ENCODE data around the gene POLG2. TPM values are rescaled to one million over a fixed set of nuclear protein-coding genes. Genes with fewer than 3 reads are reported as not detected.

Gene POLG2
- total and polyA plus RNA-seq, 9 of the 15 experiments (the other 6 are each of a cell fraction or from before 2014, with no cell fraction given), result 13.4 to 44.8 (median 37.0) TPM

DNA sequence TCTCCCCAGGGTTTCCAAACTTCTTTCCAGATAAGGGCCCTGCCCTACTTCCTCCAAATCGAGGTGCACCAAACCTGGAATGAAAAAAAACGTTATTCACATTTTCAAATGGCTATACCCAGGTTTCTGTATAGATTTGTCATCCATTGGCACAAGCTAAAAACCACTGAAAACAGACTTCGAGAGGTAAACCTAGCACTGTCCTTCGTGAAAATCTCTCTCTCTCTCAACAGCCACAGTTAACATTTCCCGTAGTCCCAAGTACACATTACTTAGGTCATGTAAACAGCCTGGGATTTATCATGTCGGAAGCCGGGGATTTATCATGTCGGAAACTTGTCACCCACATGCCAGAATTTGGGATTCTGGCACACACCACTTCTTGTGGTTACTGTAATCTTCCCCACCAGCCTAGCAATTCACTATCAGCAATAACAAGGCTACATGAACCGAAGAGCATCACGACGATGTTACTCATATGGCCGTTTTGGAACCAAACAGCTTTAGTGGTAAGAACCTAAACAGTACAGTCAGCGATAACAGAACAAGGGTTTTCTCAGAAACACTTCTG lies 8.0 kb upstream of the POLG2 start (continued):
- TF ChIP-seq KLF10 (CRISPR knock-in tag; IDR thresholded peaks at IDR 0.05) (no peak), ZNF143 (CRISPR knock-in tag; IDR thresholded peaks at IDR 0.05) (no peak), RBM15 (IDR thresholded peaks at IDR 0.05; ENCODE audit: insufficient read depth, low read length) (no peak), NCOA4 (IDR thresholded peaks at IDR 0.05; ENCODE audit: partially characterized antibody) (no peak), KHSRP (IDR thresholded peaks at IDR 0.05) (no peak)
- TF ChIP-seq, protein P1, sequence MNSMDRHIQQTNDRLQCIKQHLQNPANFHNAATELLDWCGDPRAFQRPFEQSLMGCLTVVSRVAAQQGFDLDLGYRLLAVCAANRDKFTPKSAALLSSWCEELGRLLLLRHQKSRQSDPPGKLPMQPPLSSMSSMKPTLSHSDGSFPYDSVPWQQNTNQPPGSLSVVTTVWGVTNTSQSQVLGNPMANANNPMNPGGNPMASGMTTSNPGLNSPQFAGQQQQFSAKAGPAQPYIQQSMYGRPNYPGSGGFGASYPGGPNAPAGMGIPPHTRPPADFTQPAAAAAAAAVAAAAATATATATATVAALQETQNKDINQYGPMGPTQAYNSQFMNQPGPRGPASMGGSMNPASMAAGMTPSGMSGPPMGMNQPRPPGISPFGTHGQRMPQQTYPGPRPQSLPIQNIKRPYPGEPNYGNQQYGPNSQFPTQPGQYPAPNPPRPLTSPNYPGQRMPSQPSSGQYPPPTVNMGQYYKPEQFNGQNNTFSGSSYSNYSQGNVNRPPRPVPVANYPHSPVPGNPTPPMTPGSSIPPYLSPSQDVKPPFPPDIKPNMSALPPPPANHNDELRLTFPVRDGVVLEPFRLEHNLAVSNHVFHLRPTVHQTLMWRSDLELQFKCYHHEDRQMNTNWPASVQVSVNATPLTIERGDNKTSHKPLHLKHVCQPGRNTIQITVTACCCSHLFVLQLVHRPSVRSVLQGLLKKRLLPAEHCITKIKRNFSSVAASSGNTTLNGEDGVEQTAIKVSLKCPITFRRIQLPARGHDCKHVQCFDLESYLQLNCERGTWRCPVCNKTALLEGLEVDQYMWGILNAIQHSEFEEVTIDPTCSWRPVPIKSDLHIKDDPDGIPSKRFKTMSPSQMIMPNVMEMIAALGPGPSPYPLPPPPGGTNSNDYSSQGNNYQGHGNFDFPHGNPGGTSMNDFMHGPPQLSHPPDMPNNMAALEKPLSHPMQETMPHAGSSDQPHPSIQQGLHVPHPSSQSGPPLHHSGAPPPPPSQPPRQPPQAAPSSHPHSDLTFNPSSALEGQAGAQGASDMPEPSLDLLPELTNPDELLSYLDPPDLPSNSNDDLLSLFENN (IDR thresholded peaks at IDR 0.05; ENCODE audit: low read depth in 2 of 2, low read length in 2 of 2), result no peak
- TF ChIP-seq, protein P2, sequence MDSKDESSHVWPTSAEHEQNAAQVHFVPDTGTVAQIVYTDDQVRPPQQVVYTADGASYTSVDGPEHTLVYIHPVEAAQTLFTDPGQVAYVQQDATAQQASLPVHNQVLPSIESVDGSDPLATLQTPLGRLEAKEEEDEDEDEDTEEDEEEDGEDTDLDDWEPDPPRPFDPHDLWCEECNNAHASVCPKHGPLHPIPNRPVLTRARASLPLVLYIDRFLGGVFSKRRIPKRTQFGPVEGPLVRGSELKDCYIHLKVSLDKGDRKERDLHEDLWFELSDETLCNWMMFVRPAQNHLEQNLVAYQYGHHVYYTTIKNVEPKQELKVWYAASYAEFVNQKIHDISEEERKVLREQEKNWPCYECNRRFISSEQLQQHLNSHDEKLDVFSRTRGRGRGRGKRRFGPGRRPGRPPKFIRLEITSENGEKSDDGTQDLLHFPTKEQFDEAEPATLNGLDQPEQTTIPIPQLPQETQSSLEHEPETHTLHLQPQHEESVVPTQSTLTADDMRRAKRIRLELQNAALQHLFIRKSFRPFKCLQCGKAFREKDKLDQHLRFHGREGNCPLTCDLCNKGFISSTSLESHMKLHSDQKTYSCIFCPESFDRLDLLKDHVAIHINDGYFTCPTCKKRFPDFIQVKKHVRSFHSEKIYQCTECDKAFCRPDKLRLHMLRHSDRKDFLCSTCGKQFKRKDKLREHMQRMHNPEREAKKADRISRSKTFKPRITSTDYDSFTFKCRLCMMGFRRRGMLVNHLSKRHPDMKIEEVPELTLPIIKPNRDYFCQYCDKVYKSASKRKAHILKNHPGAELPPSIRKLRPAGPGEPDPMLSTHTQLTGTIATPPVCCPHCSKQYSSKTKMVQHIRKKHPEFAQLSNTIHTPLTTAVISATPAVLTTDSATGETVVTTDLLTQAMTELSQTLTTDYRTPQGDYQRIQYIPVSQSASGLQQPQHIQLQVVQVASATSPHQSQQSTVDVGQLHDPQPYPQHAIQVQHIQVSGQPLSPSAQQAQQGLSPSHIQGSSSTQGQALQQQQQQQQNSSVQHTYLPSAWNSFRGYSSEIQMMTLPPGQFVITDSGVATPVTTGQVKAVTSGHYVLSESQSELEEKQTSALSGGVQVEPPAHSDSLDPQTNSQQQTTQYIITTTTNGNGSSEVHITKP (IDR thresholded peaks at IDR 0.05; ENCODE audit: partially characterized antibody), result peak; percentile 9
- TF ChIP-seq, protein P3, sequence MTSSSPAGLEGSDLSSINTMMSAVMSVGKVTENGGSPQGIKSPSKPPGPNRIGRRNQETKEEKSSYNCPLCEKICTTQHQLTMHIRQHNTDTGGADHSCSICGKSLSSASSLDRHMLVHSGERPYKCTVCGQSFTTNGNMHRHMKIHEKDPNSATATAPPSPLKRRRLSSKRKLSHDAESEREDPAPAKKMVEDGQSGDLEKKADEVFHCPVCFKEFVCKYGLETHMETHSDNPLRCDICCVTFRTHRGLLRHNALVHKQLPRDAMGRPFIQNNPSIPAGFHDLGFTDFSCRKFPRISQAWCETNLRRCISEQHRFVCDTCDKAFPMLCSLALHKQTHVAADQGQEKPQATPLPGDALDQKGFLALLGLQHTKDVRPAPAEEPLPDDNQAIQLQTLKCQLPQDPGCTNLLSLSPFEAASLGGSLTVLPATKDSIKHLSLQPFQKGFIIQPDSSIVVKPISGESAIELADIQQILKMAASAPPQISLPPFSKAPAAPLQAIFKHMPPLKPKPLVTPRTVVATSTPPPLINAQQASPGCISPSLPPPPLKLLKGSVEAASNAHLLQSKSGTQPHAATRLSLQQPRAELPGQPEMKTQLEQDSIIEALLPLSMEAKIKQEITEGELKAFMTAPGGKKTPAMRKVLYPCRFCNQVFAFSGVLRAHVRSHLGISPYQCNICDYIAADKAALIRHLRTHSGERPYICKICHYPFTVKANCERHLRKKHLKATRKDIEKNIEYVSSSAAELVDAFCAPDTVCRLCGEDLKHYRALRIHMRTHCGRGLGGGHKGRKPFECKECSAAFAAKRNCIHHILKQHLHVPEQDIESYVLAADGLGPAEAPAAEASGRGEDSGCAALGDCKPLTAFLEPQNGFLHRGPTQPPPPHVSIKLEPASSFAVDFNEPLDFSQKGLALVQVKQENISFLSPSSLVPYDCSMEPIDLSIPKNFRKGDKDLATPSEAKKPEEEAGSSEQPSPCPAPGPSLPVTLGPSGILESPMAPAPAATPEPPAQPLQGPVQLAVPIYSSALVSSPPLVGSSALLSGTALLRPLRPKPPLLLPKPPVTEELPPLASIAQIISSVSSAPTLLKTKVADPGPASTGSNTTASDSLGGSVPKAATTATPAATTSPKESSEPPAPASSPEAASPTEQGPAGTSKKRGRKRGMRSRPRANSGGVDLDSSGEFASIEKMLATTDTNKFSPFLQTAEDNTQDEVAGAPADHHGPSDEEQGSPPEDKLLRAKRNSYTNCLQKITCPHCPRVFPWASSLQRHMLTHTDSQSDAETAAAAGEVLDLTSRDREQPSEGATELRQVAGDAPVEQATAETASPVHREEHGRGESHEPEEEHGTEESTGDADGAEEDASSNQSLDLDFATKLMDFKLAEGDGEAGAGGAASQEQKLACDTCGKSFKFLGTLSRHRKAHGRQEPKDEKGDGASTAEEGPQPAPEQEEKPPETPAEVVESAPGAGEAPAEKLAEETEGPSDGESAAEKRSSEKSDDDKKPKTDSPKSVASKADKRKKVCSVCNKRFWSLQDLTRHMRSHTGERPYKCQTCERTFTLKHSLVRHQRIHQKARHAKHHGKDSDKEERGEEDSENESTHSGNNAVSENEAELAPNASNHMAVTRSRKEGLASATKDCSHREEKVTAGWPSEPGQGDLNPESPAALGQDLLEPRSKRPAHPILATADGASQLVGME (CRISPR knock-in tag; IDR thresholded peaks at IDR 0.05), result no peak
- TF ChIP-seq, protein P4, sequence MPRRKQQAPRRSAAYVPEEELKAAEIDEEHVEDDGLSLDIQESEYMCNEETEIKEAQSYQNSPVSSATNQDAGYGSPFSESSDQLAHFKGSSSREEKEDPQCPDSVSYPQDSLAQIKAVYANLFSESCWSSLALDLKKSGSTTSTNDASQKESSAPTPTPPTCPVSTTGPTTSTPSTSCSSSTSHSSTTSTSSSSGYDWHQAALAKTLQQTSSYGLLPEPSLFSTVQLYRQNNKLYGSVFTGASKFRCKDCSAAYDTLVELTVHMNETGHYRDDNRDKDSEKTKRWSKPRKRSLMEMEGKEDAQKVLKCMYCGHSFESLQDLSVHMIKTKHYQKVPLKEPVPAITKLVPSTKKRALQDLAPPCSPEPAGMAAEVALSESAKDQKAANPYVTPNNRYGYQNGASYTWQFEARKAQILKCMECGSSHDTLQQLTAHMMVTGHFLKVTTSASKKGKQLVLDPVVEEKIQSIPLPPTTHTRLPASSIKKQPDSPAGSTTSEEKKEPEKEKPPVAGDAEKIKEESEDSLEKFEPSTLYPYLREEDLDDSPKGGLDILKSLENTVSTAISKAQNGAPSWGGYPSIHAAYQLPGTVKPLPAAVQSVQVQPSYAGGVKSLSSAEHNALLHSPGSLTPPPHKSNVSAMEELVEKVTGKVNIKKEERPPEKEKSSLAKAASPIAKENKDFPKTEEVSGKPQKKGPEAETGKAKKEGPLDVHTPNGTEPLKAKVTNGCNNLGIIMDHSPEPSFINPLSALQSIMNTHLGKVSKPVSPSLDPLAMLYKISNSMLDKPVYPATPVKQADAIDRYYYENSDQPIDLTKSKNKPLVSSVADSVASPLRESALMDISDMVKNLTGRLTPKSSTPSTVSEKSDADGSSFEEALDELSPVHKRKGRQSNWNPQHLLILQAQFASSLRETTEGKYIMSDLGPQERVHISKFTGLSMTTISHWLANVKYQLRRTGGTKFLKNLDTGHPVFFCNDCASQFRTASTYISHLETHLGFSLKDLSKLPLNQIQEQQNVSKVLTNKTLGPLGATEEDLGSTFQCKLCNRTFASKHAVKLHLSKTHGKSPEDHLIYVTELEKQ (CRISPR knock-in tag; IDR thresholded peaks at IDR 0.05), result no peak
